ENCODE measurements around the gene SORL1. TPM values are rescaled to one million over a fixed set of nuclear protein-coding genes. Genes with fewer than 3 reads are reported as not detected.

Gene SORL1
- total RNA-seq, 1 experiment from 2014 or later = 4.9 TPM

- POLR2A ChIA-PET (ENCODE audit: unreplicated experiment) = no interaction called here
- no TSS peak for BruUV-seq (replicated peaks)
- H3F3A ChIP-seq (ENCODE audit: insufficient read depth, low read depth) = no peaks in the 10 kb centered on the region
Measured at GRCh38 chr11:121665206-121665838, 213.2 kb downstream of the SORL1 start.

GRCh38 chr11:121667836-121668235 lies 215.7 kb downstream of the SORL1 start:
- no peak for TF ChIP-seq EZH2 (IDR thresholded peaks at IDR 0.05; ENCODE audit: low read depth)
- TF ChIP-seq, protein P1, sequence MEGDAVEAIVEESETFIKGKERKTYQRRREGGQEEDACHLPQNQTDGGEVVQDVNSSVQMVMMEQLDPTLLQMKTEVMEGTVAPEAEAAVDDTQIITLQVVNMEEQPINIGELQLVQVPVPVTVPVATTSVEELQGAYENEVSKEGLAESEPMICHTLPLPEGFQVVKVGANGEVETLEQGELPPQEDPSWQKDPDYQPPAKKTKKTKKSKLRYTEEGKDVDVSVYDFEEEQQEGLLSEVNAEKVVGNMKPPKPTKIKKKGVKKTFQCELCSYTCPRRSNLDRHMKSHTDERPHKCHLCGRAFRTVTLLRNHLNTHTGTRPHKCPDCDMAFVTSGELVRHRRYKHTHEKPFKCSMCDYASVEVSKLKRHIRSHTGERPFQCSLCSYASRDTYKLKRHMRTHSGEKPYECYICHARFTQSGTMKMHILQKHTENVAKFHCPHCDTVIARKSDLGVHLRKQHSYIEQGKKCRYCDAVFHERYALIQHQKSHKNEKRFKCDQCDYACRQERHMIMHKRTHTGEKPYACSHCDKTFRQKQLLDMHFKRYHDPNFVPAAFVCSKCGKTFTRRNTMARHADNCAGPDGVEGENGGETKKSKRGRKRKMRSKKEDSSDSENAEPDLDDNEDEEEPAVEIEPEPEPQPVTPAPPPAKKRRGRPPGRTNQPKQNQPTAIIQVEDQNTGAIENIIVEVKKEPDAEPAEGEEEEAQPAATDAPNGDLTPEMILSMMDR (conservative IDR thresholded peaks at IDR 0.05) = no peak
- Histone ChIP-seq H3K79me2 (ENCODE audit: low read depth) (no peaks in the 10 kb centered on the region), H3K4me1 (replicated peaks; ENCODE audit: insufficient read depth) (no peaks in the 10 kb centered on the region), H3F3A (ENCODE audit: insufficient read depth, low read depth) (no peaks in the 10 kb centered on the region), H3K9me3 (ENCODE audit: insufficient read depth, low read depth) (no peaks in the 10 kb centered on the region), H3K36me3 (ENCODE audit: low read depth) (no peaks in the 10 kb centered on the region), H3K4me3 (no peak overlapping the region), H3K4me2 (no peak overlapping the region), H3K9me2 (ENCODE audit: insufficient read depth) (no peaks in the 10 kb centered on the region), H4K20me1 (ENCODE audit: insufficient read depth) (no peaks in the 10 kb centered on the region), H3K27me3 (ENCODE audit: insufficient read depth, low read depth) (0 out of 2 replicates have a peak, but pooled peaks cover 8% of the 10 kb centered on the region), H3K27ac (no peak overlapping the region), H2AFZ (no peak overlapping the region)
- intact Hi-C loops (cut with micrococcal nuclease; ENCODE audit: unreplicated experiment) = no loop called here
- BruUV-seq (replicated peaks) = no TSS peak
- DNase-seq = no peak
- ChIA-PET POLR2A (ENCODE audit: unreplicated experiment) (no interaction called here), CTCF (no interaction called here)

More at GRCh38 chr11:121665206-121665838, 213.2 kb downstream of the SORL1 start:
- no peaks in the 10 kb centered on the region for H3K36me3 ChIP-seq (ENCODE audit: low read depth)
- no peaks in the 10 kb centered on the region for H3K79me2 ChIP-seq (ENCODE audit: low read depth)
- CTCF ChIA-PET = no interaction called here
- DNase-seq = no peak
- H2AFZ ChIP-seq = no peak overlapping the region
- TF ChIP-seq, protein P1 (conservative IDR thresholded peaks at IDR 0.05) = no peak
- no peak for TF ChIP-seq EZH2 (IDR thresholded peaks at IDR 0.05; ENCODE audit: low read depth)
- no peaks in the 10 kb centered on the region for H4K20me1 ChIP-seq (ENCODE audit: insufficient read depth)
- no peaks in the 10 kb centered on the region for H3K4me1 ChIP-seq (replicated peaks; ENCODE audit: insufficient read depth)
- H3K4me2 ChIP-seq = no peak overlapping the region
- intact Hi-C loops (cut with micrococcal nuclease; ENCODE audit: unreplicated experiment) = no loop called here
- H3K9me3 ChIP-seq (ENCODE audit: insufficient read depth, low read depth) = no peaks in the 10 kb centered on the region
- H3K9me2 ChIP-seq (ENCODE audit: insufficient read depth) = no peaks in the 10 kb centered on the region
- H3K27ac ChIP-seq = no peak overlapping the region
- H3K27me3 ChIP-seq (ENCODE audit: insufficient read depth, low read depth) = 0 out of 2 replicates have a peak, but pooled peaks cover 8% of the 10 kb centered on the region
- no peak overlapping the region for H3K4me3 ChIP-seq

- Histone ChIP-seq H3K4me3 (no peak overlapping the region), H3K36me3 (ENCODE audit: low read depth) (no peaks in the 10 kb centered on the region), H3K4me2 (no peak overlapping the region), H3K9me2 (ENCODE audit: insufficient read depth) (no peaks in the 10 kb centered on the region), H3K79me2 (ENCODE audit: low read depth) (no peaks in the 10 kb centered on the region), H3K4me1 (replicated peaks; ENCODE audit: insufficient read depth) (no peaks in the 10 kb centered on the region), H3F3A (ENCODE audit: insufficient read depth, low read depth) (no peaks in the 10 kb centered on the region), H3K27me3 (ENCODE audit: insufficient read depth, low read depth) (0 out of 2 replicates have a peak, but pooled peaks cover 4% of the 10 kb centered on the region), H3K27ac (no peak overlapping the region), H2AFZ (no peak overlapping the region), H3K9me3 (ENCODE audit: insufficient read depth, low read depth) (no peaks in the 10 kb centered on the region), H4K20me1 (ENCODE audit: insufficient read depth) (no peaks in the 10 kb centered on the region)
- intact Hi-C loops (cut with micrococcal nuclease; ENCODE audit: unreplicated experiment) = no loop called here
- no TSS peak for BruUV-seq (replicated peaks)
- TF ChIP-seq, protein P1 (conservative IDR thresholded peaks at IDR 0.05) = no peak
- TF ChIP-seq EZH2 (IDR thresholded peaks at IDR 0.05; ENCODE audit: low read depth) = no peak
- ChIA-PET CTCF (no interaction called here), POLR2A (ENCODE audit: unreplicated experiment) (no interaction called here)
- DNase-seq = no peak
Measured at GRCh38 chr11:121669422-121669821, 217.3 kb downstream of the SORL1 start.
